Activated CD8-positive, alpha-beta T cell treated with anti-CD3 and anti-CD28 coated beads for 36 hours (primary cell): ENCODE data around the gene CRELD2. TPM values are rescaled to one million over a fixed set of nuclear protein-coding genes. Genes with fewer than 3 reads are reported as not detected.

Source experiments
- ATAC-seq: fragments of 200-7000 bp; cut with Tn5 transposase; one replicate; pipeline ENCODE4 v1.10.0; 2021; ENCODE audit warnings: mild to moderate bottlenecking, moderate library complexity
- CTCF ChIA-PET: fragments of 350-600 bp; sonication (Branson Sonifier 250); formaldehyde crosslinking; loops from one replicate; lab custom pipeline; 2021; ENCODE audit warnings: antibody characterized with exemption; lab: Charles Lee
- POLR2A ChIA-PET: fragments of 350-600 bp; sonication (Branson Sonifier 250); formaldehyde crosslinking; loops from one replicate; lab custom pipeline; 2021; ENCODE audit warnings: antibody characterized with exemption; lab: Charles Lee
- DNase-seq: peaks from one replicate; pipeline ENCODE4 v3.0.0-alpha.2; 2020
- H3K27ac Mint-ChIP-seq: one replicate; pipeline ENCODE4 v1.8.0; 2021; ENCODE audit warnings: mild to moderate bottlenecking, mixed read lengths
- H3K27me3 Mint-ChIP-seq: one replicate; pipeline ENCODE4 v1.8.0; 2021; ENCODE audit warnings: mixed read lengths
- H3K36me3 Mint-ChIP-seq: one replicate; pipeline ENCODE4 v1.8.0; 2021; ENCODE audit warnings: low read depth, mixed read lengths
- H3K4me1 Mint-ChIP-seq: one replicate; pipeline ENCODE4 v1.8.0; 2021; ENCODE audit warnings: low read depth, mixed read lengths
- H3K4me3 Mint-ChIP-seq: one replicate; pipeline ENCODE4 v1.8.0; 2021; ENCODE audit warnings: mild to moderate bottlenecking, moderate library complexity, mixed read lengths
- H3K9me3 Mint-ChIP-seq: one replicate; pipeline ENCODE4 v1.8.0; 2021; ENCODE audit warnings: mixed read lengths
- intact Hi-C: fragments of 100-400 bp; cut with micrococcal nuclease; formaldehyde crosslinking; loops from one replicate; pipeline ENCODE4 v1.10.0; 2022
- total RNA-seq, 2 experiments: library from RNA; stranded (reverse); gene quantifications; one replicate each; pipeline ENCODE4 v1.2.3, GENCODE V29; 2021
- TF ChIP-seq, protein P1 (sequence below): fragments of 200-600 bp; IDR thresholded peaks from one replicate; pipeline ENCODE4 v1.8.0; 2022; ENCODE audit warnings: antibody characterized with exemption, mild to moderate bottlenecking

CRELD2 gene
- total RNA-seq, 2 experiments from 2014 or later: 26.1 to 28.2 TPM

DNA sequence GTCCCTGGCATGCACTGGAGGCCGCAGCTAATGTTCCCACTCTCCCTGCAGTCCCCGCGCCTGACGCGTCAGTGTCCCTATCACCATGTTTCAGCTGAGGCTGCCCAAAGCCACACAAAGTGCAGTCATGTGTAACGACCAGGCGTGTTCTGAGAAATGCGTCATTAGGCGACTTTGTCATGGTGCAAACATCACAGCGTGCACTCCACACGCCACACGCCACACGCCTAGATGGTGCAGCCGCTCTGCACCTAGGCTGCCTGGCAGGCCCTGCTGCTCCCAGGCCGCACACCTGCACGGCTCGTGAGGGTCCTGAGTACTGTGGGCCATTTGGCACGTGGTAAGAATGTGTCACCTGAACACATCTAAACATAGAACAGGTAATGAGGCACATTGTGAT, 2.4 kb downstream of the CRELD2 start:
- H3K27ac Mint-ChIP-seq: no peak overlapping the region
- ATAC-seq (no peak), DNase-seq (no peak)
- peaks cover 26% of the 10 kb centered on the region for H3K36me3 Mint-ChIP-seq
- peaks cover 33% of the 10 kb centered on the region for H3K4me1 Mint-ChIP-seq
- no peaks in the 10 kb centered on the region for H3K27me3 Mint-ChIP-seq
- no peak overlapping the region for H3K4me3 Mint-ChIP-seq
- CTCF ChIA-PET: interaction anchor here (1.0 to 1.8 kb wide), 3 partner anchors 10 to 110 kb away, joined by 3 to 8 read pairs (median 6); no protein-coding TSS in a partner anchor
- no peaks in the 10 kb centered on the region for H3K9me3 Mint-ChIP-seq
- intact Hi-C loops: loop anchor here (10.0 kb wide), 1 partner anchor 156 kb away; no protein-coding TSS in a partner anchor
- TF ChIP-seq, protein P1, sequence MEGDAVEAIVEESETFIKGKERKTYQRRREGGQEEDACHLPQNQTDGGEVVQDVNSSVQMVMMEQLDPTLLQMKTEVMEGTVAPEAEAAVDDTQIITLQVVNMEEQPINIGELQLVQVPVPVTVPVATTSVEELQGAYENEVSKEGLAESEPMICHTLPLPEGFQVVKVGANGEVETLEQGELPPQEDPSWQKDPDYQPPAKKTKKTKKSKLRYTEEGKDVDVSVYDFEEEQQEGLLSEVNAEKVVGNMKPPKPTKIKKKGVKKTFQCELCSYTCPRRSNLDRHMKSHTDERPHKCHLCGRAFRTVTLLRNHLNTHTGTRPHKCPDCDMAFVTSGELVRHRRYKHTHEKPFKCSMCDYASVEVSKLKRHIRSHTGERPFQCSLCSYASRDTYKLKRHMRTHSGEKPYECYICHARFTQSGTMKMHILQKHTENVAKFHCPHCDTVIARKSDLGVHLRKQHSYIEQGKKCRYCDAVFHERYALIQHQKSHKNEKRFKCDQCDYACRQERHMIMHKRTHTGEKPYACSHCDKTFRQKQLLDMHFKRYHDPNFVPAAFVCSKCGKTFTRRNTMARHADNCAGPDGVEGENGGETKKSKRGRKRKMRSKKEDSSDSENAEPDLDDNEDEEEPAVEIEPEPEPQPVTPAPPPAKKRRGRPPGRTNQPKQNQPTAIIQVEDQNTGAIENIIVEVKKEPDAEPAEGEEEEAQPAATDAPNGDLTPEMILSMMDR: no peak
- POLR2A ChIA-PET: no interaction called here

DNA sequence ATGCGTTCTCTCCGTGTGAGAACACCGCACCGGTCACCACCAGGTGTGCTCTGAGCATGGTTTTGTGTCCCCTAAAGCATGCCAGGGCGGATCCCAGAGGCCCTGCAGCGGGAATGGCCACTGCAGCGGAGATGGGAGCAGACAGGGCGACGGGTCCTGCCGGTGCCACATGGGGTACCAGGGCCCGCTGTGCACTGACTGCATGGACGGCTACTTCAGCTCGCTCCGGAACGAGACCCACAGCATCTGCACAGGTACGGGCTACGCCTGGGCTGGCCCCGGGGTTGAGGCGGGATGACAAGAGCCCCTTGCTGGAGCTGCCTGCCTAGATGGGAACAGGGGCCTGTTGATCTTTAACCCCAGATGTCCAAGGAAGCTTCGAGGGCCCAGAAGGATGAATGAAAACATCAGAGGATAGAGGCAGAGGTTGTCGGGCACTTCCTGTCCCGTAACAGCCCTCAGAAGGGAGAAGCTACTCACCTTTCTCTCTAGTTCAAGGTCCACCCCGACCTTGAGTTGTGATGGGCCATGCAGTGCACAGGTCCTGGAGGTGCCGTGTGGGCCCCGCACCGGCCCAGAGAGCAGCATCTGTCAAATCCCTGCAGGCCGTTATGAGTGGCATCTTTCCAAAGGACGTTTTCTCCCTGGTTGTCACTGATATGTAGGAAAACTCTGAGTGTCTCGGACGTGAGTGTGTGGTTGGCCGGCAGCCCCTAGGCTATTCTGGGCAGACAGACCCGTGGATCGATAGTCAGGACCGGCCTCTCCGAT, 3.3 kb downstream of the CRELD2 start:
- H3K4me1 Mint-ChIP-seq: peaks cover 38% of the 10 kb centered on the region
- H3K36me3 Mint-ChIP-seq: peaks cover 30% of the 10 kb centered on the region
- TF ChIP-seq, protein P1: no peak
- intact Hi-C loops: loop anchor here (10.0 kb wide), 1 partner anchor 157 kb away; no protein-coding TSS in a partner anchor
- H3K4me3 Mint-ChIP-seq: no peak overlapping the region
- POLR2A ChIA-PET: no interaction called here
- ATAC-seq (no peak), DNase-seq (no peak)
- H3K27me3 Mint-ChIP-seq: no peaks in the 10 kb centered on the region
- CTCF ChIA-PET: interaction anchor here (0.9 to 1.8 kb wide), 3 partner anchors 9 to 154 kb away, joined by 3 to 6 read pairs (median 4); no protein-coding TSS in a partner anchor
- no peak overlapping the region for H3K27ac Mint-ChIP-seq
- H3K9me3 Mint-ChIP-seq: no peaks in the 10 kb centered on the region

DNA sequence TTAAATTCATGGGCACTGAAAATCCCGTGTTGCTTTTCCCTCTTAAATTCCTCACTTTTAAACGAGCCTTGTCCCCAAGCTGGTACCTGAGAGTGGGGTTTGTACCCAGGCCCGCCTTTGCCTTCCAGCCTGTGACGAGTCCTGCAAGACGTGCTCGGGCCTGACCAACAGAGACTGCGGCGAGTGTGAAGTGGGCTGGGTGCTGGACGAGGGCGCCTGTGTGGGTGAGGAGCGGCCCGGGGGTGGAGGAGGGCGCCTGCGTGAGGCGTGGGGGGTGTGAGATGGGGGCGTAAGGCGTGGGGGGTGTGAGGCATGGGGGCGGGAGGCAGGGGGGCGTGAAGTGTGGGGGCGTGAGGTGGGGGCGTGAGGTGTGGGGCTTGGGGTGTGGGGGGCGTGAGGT, 4.0 kb downstream of the CRELD2 start:
- peaks cover 36% of the 10 kb centered on the region for H3K36me3 Mint-ChIP-seq
- TF ChIP-seq, protein P1: no peak
- no peak overlapping the region for H3K4me3 Mint-ChIP-seq

DNA sequence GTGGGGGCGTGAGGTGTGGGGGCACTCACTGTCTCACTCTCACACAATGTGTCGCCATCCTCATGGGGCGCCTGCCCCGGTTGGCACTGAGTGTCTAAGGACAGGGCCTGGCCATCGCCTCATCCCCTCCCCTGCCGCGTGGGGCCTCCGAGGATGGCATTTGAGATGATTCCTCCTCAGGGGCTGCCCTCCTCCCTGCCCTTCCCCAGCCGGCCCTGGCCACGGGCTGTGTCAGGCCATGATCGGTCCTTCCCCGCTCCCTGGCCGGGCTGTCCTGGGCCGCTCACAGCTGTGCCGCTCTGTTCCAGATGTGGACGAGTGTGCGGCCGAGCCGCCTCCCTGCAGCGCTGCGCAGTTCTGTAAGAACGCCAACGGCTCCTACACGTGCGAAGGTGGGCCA, 4.5 kb downstream of the CRELD2 start:
- peaks cover 37% of the 10 kb centered on the region for H3K36me3 Mint-ChIP-seq
- ATAC-seq: no peak
- no peak for DNase-seq
- no peaks in the 10 kb centered on the region for H3K9me3 Mint-ChIP-seq
- no peak overlapping the region for H3K27ac Mint-ChIP-seq
- TF ChIP-seq, protein P1: no peak
- intact Hi-C loops: loop anchor here (10.0 kb wide), 1 partner anchor 158 kb away; no protein-coding TSS in a partner anchor
- CTCF ChIA-PET: interaction anchor here (1.8 kb wide), 1 partner anchor 108 kb away, joined by 6 read pairs; no protein-coding TSS in a partner anchor
- POLR2A ChIA-PET: interaction anchor here (1.5 kb wide), 1 partner anchor 84 kb away, joined by 3 read pairs; no protein-coding TSS in a partner anchor
- H3K4me3 Mint-ChIP-seq: no peak overlapping the region
- H3K4me1 Mint-ChIP-seq: peaks cover 36% of the 10 kb centered on the region
- no peaks in the 10 kb centered on the region for H3K27me3 Mint-ChIP-seq

More for the DNA sequence above, 4.0 kb downstream of the CRELD2 start:
- ATAC-seq: no peak
- Mint-ChIP-seq H3K9me3 (no peaks in the 10 kb centered on the region), H3K4me1 (peaks cover 36% of the 10 kb centered on the region), H3K27ac (no peak overlapping the region), H3K27me3 (no peaks in the 10 kb centered on the region)
- intact Hi-C loops: loop anchor here (10.0 kb wide), 1 partner anchor 158 kb away; no protein-coding TSS in a partner anchor
- ChIA-PET CTCF (interaction anchor here (0.9 to 1.8 kb wide), 2 partner anchors 108 to 155 kb away, joined by 4 to 6 read pairs; no protein-coding TSS in a partner anchor), POLR2A (no interaction called here)
- DNase-seq: no peak
